Common myeloid progenitor, CD34-positive (primary cell): ENCODE data around the gene ARFRP1.
"Not testable (repeated sequence)": the region's sequence is repeated elsewhere in the genome, so short reads cannot be mapped to it uniquely, and the experiment has no call there.

Source experiments
- CTCF ChIA-PET: fragments of 350-600 bp; sonication (Branson Sonifier 250); formaldehyde crosslinking; loops from one replicate; lab custom pipeline; 2021; ENCODE audit warnings: antibody characterized with exemption; lab: Charles Lee
- POLR2A ChIA-PET: fragments of 350-600 bp; sonication (Branson Sonifier 250); formaldehyde crosslinking; loops from one replicate; lab custom pipeline; 2021; ENCODE audit warnings: antibody characterized with exemption; lab: Charles Lee
- DNase-seq, 3 donors: peaks; one replicate each; pipeline versions ENCODE4 v3.0.0 to v3.0.0-alpha.2; 2013
- H3K27ac ChIP-seq, 2 experiments: 1 replicate in 1 of 2; 2 replicates in 1 of 2; pipeline ENCODE4 v1.7.0; 2013; ENCODE audit warnings: inconsistent platforms in 2 of 2, low read length in 2 of 2, mild to moderate bottlenecking in 2 of 2, low read depth in 1 of 2, moderate library complexity in 1 of 2; ENCODE audit not compliant: severe bottlenecking in 2 of 2, insufficient read depth in 1 of 2, poor library complexity in 1 of 2
- H3K27me3 ChIP-seq, 5 experiments: replicated peaks in 2 of 5; 1 replicate in 3 of 5; 2 replicates in 2 of 5; pipeline versions ENCODE4 v1.6.1 to v1.7.0; 2013; ENCODE audit warnings: low read length in 4 of 5, mild to moderate bottlenecking in 2 of 5, moderate library complexity in 2 of 5, inconsistent platforms in 1 of 5; ENCODE audit not compliant: insufficient read depth in 5 of 5, control insufficient read depth in 4 of 5
- H3K36me3 ChIP-seq, 4 experiments: 1 replicate in 2 of 4; 2 replicates in 2 of 4; pipeline versions ENCODE4 v1.6.1 to v1.7.0; 2013; ENCODE audit warnings: low read length in 3 of 4, control low read depth in 1 of 4, mild to moderate bottlenecking in 1 of 4; ENCODE audit not compliant: control insufficient read depth in 4 of 4, insufficient read depth in 4 of 4
- H3K4me1 ChIP-seq, 4 experiments: 1 replicate in 3 of 4; 2 replicates in 1 of 4; pipeline versions ENCODE4 v1.6.1 to v1.7.1; 2013; ENCODE audit warnings: low read length in 3 of 4, mild to moderate bottlenecking in 3 of 4, control low read depth in 1 of 4, inconsistent platforms in 1 of 4, moderate library complexity in 1 of 4; ENCODE audit not compliant: control insufficient read depth in 4 of 4, insufficient read depth in 4 of 4; ENCODE audit errors: control extremely low read depth in 1 of 4
- H3K4me3 ChIP-seq, 7 experiments: 1 replicate in 4 of 7; 2 replicates in 3 of 7; pipeline versions ENCODE4 v1.5.1 to v1.7.0; 2013; ENCODE audit warnings: mild to moderate bottlenecking in 7 of 7, low read length in 6 of 7, moderate library complexity in 6 of 7, inconsistent platforms in 2 of 7, low read depth in 2 of 7, control low read depth in 1 of 7; ENCODE audit not compliant: insufficient read depth in 4 of 7, control insufficient read depth in 1 of 7; ENCODE audit errors: extremely low read depth in 1 of 7
- H3K9me3 ChIP-seq, 5 experiments: 1 replicate in 4 of 5; 2 replicates in 1 of 5; pipeline versions ENCODE4 v1.6.1 to v1.7.1; 2013; ENCODE audit warnings: low read length in 4 of 5, mild to moderate bottlenecking in 2 of 5, inconsistent platforms in 1 of 5, low read depth in 1 of 5, moderate library complexity in 1 of 5; ENCODE audit not compliant: control insufficient read depth in 4 of 5, insufficient read depth in 2 of 5; ENCODE audit errors: control extremely low read depth in 1 of 5
- WGBS: methylation state at CpG from one replicate; pipeline ENCODE4 v1.1.5; 2013; ENCODE audit not compliant: insufficient coverage; 5-methylcytosine and 5-hydroxymethylcytosine counted together

The ARFRP1 gene

DNA sequence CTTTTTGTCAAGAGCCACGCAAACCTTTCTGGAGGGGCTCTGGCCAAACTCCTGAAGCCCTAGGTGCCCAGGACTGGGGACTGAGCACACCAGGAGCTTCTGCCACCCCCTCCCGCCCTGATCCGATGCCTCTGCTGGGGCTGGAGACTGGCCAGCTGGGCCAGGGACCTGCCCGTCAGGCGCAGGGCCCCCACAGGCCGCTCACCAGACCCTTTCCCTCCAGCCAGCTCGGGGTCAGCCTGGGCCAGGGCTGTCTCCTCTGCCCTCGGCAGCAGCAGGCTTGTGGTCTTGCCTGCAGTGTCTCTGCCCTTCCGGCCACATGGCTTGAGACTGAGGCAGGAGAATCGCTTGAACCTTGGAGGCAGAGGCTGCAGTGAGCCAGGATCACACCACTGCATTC is 35.1 kb downstream of the ARFRP1 start:
- ChIA-PET CTCF (no interaction called here), POLR2A (no interaction called here)
- Histone ChIP-seq H3K9me3 (no peaks in the 10 kb centered on the region), H3K4me1 (no peaks in the 10 kb centered on the region), H3K27ac (no peak overlapping the region), H3K27me3 (no peaks in the 10 kb centered on the region), H3K36me3 (peaks cover 0 to 49% (median 22%) of the 10 kb centered on the region in 4 experiments), H3K4me3 (no peak overlapping the region)
- no peak for DNase-seq
- WGBS = 97% methylated on average over 10 of the region's 10 CpGs

- H3K4me3 ChIP-seq, H3K9me3 ChIP-seq, H3K27ac ChIP-seq, DNase-seq, H3K27me3 ChIP-seq, H3K4me1 ChIP-seq, POLR2A ChIA-PET, CTCF ChIA-PET: not testable (repeated sequence)
- peaks cover 2 to 52% (median 26%) of the 10 kb centered on the region in 4 experiments for H3K36me3 ChIP-seq
- 96% methylated on average over 10 of the region's 12 CpGs for WGBS
Observed at GRCh38 chr20:63671695-63672094, 36.1 kb downstream of the ARFRP1 start.

DNA sequence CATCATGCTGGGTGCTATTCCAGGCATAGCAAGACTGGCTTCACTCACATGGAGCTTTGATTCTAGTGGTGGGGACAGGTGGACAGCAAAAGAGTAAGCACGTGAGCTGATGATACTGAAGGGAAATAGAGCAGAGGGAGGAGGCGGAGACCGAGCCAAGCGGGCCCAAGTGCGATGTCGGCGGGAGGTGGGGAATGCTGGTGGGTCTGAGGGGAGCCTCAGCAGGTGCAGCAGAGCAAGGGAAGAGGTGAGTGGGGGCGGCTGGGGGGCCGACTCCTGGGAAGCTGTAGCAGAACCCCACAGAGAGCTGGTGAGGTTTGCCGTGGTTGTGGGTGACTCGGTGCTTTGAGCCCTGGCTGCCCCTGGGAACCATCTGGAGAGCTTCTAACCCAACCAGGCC is 39.4 kb downstream of the ARFRP1 start:
- WGBS = 98% methylated on average over 11 of the region's 11 CpGs
- Histone ChIP-seq H3K27ac (no peak overlapping the region), H3K9me3 (no peaks in the 10 kb centered on the region), H3K4me1 (no peaks in the 10 kb centered on the region), H3K27me3 (no peaks in the 10 kb centered on the region), H3K36me3 (peaks cover 2 to 61% (median 33%) of the 10 kb centered on the region in 4 experiments), H3K4me3 (no peak overlapping the region)
- CTCF ChIA-PET = interaction anchor here (0.7 to 1.3 kb wide), 3 partner anchors 13 to 111 kb away, joined by 3 read pairs; no protein-coding TSS in a partner anchor
- POLR2A ChIA-PET = no interaction called here
- DNase-seq = no peak

DNA sequence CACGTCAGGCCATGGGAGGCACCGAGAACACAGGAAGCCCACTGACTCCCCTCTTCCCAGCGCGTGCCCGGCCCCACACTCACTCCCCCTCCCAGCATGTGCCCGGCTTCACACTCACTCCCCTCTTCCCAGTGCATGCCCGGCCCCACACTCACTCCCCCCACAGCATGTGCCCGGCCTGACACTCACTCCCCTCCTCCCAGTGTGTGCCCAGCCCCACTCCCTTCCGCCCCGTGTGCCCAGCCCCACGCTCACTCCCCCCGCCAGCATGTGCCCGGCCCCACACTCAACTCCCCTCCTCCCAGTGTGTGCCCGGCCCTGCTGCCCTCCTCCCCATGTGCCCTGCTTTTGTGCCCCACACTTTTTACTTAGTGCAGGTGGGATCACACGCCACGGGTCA is 39.9 kb downstream of the ARFRP1 start:
- Histone ChIP-seq H3K36me3 (peaks cover 2 to 64% (median 35%) of the 10 kb centered on the region in 4 experiments), H3K27me3 (no peaks in the 10 kb centered on the region), H3K4me3 (no peak overlapping the region), H3K27ac (no peak overlapping the region), H3K9me3 (no peaks in the 10 kb centered on the region), H3K4me1 (no peaks in the 10 kb centered on the region)
- ChIA-PET POLR2A (no interaction called here), CTCF (interaction anchor here (0.7 to 1.3 kb wide), 2 partner anchors 13 to 111 kb away, joined by 3 read pairs; no protein-coding TSS in a partner anchor)
- 93% methylated on average over 13 of the region's 16 CpGs for WGBS
- no peak for DNase-seq

- no peak for DNase-seq
- POLR2A ChIA-PET = no interaction called here
Observed at GRCh38 chr20:63665708-63666107, 42.1 kb downstream of the ARFRP1 start.

DNA sequence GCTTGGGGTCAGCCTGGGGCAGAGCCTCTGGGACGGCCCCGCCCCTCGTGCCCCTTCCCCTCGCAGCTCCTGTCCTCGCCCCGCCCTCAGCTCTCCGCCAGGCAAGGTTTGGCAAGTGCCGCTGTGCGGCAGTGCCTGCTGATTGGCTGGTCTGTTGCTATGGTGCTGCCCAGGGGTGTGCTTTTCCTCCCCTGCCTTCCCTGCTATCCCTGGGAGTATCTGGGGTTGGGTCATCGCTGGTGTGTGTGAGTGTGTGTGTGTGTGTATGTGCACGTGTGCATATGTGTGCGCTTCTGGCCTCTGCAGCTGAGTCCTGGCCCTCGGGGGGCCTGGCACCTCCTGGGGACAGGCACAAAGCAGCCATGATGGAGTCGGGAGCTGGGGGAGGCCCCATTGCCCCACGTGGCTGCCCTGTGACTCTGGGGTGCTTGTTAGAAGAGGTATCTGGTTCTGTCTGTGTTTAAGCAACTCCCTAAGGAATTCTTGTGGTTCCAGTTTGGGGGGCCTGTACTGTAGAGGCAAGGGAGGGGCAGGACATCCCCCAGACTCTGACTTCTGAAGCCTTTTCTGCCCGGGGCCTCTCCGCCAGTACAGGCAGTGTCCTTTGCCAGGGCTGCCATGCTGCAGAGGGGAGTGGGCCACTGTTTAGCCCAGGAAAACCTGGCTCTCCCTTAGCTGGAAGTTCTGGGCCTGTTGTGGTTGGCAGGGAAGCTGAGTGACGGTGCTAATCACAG is 42.7 kb downstream of the ARFRP1 start:
- CTCF ChIA-PET = no interaction called here

More at GRCh38 chr20:63665708-63666107, 42.1 kb downstream of the ARFRP1 start:
- 94% methylated on average over 10 of the region's 14 CpGs for WGBS
- CTCF ChIA-PET = no interaction called here
- no peaks in the 10 kb centered on the region for H3K27me3 ChIP-seq
- H3K27ac ChIP-seq = no peak overlapping the region
- H3K9me3 ChIP-seq = no peaks in the 10 kb centered on the region
- H3K4me3 ChIP-seq = no peak overlapping the region
- peaks cover 2 to 75% (median 41%) of the 10 kb centered on the region in 4 experiments for H3K36me3 ChIP-seq
- H3K4me1 ChIP-seq = no peaks in the 10 kb centered on the region

GRCh38 chr20:63664143-63664851 is 43.5 kb downstream of the ARFRP1 start:
- no peak for DNase-seq
- no peak overlapping the region for H3K27ac ChIP-seq
- H3K27me3 ChIP-seq = no peaks in the 10 kb centered on the region
- ChIA-PET POLR2A (no interaction called here), CTCF (no interaction called here)
- WGBS = over 99% methylated on average over 15 of the region's 22 CpGs
- no peaks in the 10 kb centered on the region for H3K9me3 ChIP-seq
- H3K36me3 ChIP-seq = peaks cover 2 to 76% (median 40%) of the 10 kb centered on the region in 4 experiments
- H3K4me1 ChIP-seq = peaks cover 0 to 4% (median 3%) of the 10 kb centered on the region in 4 experiments
- H3K4me3 ChIP-seq = no peak overlapping the region

More for the DNA sequence above, 42.7 kb downstream of the ARFRP1 start:
- 100% methylated on average over 1 of the region's 18 CpGs for WGBS
- Histone ChIP-seq H3K4me3 (no peak overlapping the region), H3K27ac (no peak overlapping the region), H3K36me3 (peaks cover 2 to 76% (median 40%) of the 10 kb centered on the region in 4 experiments), H3K27me3 (no peaks in the 10 kb centered on the region), H3K9me3 (no peaks in the 10 kb centered on the region), H3K4me1 (no peaks in the 10 kb centered on the region)
- DNase-seq = no peak
- POLR2A ChIA-PET = no interaction called here
